ENCODE data around the gene TBCD. TPM values are rescaled to one million over a fixed set of nuclear protein-coding genes. Genes with fewer than 3 reads are reported as not detected.
A peak's percentile ranks its signal among the peaks of the same experiment; 100 is the strongest.

Gene TBCD
- total RNA-seq, 1 donor from 2014 or later = 40.4 TPM

GRCh38 chr17:82858376-82859126, 106.7 kb downstream of the TBCD start:
- DNase-seq = no peak

- DNase-seq = peak; percentile 73
These were observed 107.9 kb downstream of the TBCD start for GRCh38 chr17:82859431-82860403.

DNA sequence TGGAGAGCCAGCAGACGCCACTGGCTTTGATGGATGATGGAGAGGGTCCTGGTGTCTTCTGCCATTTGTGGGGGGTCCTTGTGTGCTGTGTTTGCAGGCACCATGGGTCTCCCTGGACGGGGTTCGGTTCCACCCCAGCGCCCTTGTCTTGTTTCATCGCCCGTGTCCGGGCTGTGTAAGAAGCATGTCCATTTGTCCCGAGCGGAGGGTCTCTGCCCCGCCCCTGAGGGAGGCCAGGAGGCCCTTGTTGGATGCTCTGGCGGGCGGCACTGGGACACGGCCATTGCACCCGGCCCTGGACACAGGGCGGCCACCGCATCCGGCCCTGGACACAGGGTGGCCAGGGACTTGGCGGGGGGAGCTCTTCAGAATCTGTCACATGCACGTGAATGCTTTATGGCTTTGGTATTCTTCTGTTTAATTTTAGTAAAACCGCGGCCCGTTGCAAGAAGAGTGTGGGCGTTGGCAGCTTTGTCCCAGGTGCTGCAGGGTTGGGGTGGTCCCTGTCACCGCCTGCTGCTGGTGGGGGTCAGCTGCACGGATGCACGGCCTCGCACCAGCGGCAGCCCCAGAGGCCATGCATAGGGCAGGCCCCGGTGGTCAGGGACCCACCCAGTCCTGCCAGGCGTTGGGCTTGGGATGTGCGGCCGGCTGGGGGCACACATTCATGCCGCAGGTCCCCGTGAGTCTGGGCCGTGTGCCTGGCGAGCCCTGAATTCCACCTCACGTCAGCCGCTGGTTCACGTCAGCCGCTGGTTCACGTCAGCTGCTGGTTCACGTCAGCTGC, 108.9 kb downstream of the TBCD start:
- no peak for DNase-seq

DNA sequence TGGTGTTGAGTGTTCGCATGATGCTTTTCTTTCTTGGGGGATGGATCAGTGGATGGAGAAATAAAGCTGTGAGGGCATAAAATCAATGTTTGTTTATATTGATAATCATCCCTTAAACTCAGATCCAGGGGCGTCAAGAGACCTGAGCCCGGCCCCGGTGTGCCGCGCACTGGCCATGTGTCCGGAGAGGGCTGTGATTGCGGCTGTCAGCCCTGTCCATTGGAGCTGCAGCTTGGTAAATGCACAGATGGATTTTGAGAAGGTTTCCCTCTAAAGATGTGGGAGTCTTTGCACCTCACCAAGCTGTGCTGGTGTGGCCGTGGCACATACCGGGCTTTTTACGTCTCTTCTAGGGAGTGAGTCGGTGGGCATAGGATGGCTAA, 109.5 kb downstream of the TBCD start:
- no peak for DNase-seq

DNA sequence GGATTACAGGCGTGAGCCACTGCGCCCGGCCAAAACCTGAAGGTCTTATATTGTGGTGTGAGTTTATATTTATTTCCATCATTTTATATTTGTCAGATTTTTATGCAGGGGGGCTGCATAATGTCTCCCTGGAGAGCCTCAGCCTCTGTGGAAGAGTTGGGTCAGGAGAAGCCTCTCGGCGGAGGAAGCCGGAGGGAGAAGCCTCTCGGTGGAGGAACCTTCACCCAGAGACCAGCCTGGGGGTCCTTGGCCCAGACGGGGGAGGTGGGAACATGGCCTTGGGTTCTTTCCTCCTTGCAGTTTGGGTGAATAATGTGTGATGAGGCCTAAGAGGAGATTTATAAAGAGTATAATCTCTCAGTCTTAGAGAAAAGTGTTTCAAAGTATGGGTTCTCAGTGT, 110.3 kb downstream of the TBCD start:
- DNase-seq = no peak

DNA sequence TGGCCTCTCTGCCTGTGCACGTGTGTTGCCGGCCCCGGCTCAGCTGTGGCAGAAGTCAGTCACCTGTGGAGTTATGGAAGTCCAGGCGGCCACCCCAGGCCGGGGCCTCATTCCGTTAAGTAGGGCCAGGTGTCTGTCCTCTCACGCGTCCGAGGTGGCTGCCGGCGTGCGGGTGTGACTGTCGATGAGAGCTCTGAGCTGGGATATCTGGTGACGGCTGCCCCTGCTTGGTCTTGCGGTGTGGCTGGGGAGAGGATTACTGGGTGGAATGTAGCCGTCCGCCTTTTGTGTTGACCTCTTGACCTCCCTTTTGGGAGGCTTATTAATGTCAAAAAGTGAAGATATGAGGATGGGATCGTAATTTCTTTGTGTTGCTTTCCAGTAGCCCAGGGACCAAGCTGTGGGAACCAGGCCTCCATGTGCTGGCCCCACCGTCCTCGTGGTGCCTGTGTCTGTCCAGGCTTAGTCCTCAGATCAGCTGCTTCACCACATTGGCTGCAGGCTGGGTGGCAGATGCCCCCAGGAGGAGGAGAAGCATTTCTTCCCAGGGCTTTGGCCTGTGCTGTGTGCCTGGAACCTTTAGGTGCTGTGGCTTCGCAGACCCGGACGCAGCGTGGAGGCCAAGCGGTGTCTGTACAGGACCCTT, 111.0 kb downstream of the TBCD start:
- DNase-seq = no peak

- DNase-seq = no peak
These were observed 111.6 kb downstream of the TBCD start for GRCh38 chr17:82863383-82863940.

DNA sequence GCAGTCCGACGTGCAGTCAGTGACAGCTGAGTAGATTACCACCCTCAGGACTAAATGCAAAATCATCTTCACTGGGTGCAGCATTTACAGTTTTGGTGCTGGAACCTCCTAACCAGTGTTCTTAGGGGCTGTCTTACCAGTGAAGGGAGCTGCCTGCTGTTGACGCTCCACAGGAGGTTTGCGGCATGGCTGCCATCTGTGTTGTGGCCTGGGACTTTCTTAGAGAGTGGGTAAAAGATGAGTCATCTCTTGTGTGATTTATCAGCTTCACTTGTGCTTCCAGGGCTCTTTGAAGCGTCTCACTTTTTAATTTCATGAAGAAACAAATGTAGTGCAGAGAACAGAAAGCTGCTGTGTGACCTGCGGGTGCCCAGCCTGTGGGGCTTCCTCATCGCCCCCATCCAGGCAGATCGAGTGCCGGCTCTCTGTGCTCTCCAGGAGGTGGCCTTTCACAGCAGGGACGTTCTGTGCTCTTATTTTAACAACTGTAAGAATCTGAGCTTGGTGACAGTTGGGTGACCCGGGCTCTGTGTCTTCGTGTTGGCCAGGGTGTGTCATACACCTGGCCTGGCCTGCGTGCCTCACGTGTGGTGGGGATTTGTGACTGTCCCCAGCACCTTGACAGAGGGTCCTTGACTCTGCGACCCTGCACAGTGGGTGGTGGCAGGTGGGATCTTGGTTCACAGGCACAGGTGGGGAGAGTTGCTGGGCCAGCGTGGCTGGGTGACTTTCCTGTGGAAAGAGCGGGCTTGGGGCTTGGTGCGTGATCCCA, 112.3 kb downstream of the TBCD start:
- DNase-seq = no peak

- peak; percentile 64 for DNase-seq
These were observed 112.9 kb downstream of the TBCD start for GRCh38 chr17:82864713-82865248.

- no peak for DNase-seq
These were observed 113.4 kb downstream of the TBCD start for GRCh38 chr17:82865274-82865673.

DNA sequence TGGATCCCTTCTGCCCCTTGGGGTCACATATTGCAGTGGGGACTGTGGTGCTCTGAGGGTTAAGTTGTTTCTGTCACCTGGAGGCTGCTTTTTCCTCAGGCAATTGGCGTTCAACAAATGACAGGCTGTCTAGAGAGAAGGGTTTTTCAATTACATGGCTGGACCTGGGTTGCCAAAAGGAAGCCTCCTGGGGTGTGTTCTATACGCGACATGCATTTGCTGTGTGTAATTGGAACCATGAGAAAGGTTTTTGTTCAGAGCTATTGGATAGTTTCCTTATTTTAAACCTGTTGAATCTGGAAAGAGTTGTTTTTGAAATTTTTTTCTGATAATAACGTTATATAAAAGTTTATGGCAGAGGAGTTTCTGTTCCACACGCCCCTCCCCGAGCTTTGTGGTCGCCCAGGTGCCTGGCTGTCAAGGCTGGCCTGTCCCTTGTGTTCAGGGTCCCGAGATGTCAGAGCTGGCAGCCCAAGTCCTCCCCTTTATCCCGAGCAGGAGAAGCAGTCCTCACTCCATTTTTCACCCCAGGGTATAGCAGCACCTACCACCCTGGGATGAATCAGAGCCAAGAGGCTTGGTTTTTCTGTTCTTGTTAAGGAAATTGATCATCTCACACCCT, 114.0 kb downstream of the TBCD start:
- DNase-seq = peak; percentile 64

- DNase-seq = peak; percentile 93
These were observed 114.8 kb downstream of the TBCD start for GRCh38 chr17:82866590-82867191.

GRCh38 chr17:82867763-82868325, 116.0 kb downstream of the TBCD start:
- DNase-seq = no peak

DNA sequence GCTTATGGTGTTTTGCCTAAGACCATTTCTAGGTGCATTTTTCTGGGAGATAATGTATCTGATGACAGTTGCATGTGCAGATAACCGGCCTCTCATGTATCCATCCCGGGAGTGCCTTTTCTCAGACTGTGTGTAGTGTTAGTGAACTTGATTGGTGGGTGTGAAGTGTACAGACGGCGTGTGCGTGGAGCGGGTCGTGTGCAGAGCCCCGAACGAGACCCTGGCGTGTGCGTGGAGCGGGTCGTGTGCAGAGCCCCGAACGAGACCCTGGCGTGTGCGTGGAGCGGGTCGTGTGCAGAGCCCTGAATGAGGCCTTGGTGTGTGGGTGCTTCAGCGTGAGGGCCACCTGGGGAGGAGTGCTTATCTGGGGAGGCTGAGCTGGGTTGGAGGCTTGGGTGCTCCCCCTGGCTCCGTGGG, 116.9 kb downstream of the TBCD start:
- DNase-seq = no peak

DNA sequence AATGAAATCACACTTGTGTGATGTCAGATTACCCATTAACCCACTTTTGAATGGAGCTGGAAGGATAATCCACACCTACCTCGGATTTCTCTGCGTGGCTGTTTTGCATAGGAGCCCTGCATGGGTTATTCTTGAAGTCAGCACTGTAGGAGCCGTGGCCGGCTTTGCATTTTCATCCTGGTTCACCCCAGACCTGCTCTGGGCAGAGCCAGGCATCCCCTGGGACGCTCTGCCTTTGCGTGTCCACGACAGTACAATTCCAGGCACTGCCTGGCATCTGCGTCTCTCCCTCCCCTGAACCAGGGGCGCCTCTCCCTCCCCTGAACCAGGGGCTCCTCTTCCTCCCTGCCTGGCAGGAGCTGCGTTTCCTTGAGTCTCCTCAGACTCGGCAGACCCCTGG, 117.7 kb downstream of the TBCD start:
- DNase-seq = no peak

DNA sequence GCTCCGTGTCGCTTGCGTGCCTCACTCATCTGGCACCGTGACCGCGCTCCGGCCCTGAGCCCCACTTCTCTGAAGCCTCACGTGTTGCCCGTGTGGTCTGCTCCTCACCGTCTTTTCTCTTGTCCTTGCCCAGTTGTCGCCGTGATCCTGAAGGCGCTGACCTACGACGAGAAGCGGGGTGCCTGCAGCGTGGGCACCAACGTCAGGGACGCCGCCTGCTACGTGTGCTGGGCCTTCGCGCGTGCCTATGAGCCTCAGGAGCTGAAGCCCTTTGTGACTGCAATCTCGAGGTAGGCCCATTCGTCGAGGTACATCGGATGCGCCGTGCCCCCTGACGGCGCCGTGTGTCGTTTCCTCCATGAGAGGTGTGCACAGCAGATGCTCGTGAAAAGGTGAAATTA, 118.2 kb downstream of the TBCD start:
- DNase-seq = no peak

- DNase-seq = no peak
These were observed 118.7 kb downstream of the TBCD start for GRCh38 chr17:82870541-82870940.

DNA sequence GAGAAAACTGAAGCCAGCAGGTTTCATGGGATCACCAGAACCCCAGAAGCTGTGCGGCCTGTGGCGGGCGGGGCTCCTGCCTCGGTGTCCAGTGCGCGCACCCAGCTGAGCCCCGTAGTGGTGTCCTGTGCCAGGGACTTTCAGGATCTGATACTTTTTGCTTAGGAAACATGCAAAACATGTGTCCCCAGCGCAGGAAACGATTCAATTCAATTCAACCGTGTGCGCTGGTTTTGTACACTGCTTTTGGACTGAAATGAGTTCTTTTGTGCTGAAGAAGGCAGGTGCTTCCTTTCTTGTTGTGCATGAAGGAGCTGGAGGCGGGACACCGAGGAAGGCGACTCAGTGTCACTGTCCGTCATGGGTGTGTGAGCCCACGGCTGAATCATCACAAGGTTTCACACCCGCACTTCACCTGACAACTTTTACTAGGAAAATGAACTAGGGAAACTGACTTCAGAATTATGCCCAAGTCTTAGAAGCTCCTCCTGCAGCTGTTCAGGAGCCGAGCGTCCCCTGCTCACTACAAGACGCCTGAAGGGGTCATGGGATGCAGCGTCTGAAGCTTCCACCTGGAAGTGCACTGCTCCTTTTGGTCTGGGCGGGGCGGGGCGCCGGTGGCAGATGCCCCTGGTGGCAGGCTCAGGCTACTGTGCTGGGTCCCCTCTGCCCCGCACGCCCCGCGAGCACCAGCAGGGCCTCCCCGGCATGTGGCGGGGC, 119.4 kb downstream of the TBCD start:
- no peak for DNase-seq
